Right ventricle myocardium inferior (tissue), 1 donor: Measurements from ENCODE around the gene QRFP. TPM values are rescaled to one million over a fixed set of nuclear protein-coding genes. Genes with fewer than 3 reads are reported as not detected.

Experiments used
- ATAC-seq: fragments of 200-7000 bp; cut with Tn5 transposase; one replicate; pipeline ENCODE4 v1.9.1; 2020; ENCODE audit warnings: mild to moderate bottlenecking, moderate library complexity
- DNase-seq: peaks from one replicate; pipeline ENCODE4 v3.0.0; 2021; ENCODE audit errors: missing footprints
- intact Hi-C: fragments of 100-400 bp; cut with DNase I; formaldehyde crosslinking; loops from one replicate; pipeline ENCODE4 v1.11.0; 2022
- long read RNA-seq: library from polyadenylated mRNA; unstranded; transcript quantifications from one replicate; pipeline ENCODE4 v2.0.0, GENCODE V29; 2021
- total RNA-seq: library from RNA; stranded (reverse); fragmentation: NEBNext Ultra II Directional; extraction: Animal tissue kit (Norgen Biotek cat#: 25700); gene quantifications from one replicate; pipeline ENCODE4 v1.2.1, GENCODE V29; 2021
- donor health status: DM: no; HTN: yes; CAD: no; lungs with severe emphysema.

Gene QRFP
- total RNA-seq, result not detected
- long read RNA-seq, result 0 reads

- intact Hi-C loops, result no loop called here
- DNase-seq (peak; percentile 44), ATAC-seq (no peak)
These were observed at the start of gene QRFP for GRCh38 chr9:130896233-130897014. TSS of gene QRFP (minus strand) at chr9:130896812. CDS start at chr9:130893838, 2,974 bp downstream.

GRCh38 chr9:130945173-130945572 lies 48.6 kb upstream of the QRFP start:
- intact Hi-C loops, result no loop called here
- ATAC-seq, result no peak
- DNase-seq, result peak; percentile 0

GRCh38 chr9:130944510-130945058 lies 48.0 kb upstream of the QRFP start:
- ATAC-seq (no peak), DNase-seq (no peak)
- intact Hi-C loops, result loop anchor here (5.0 kb wide), 1 partner anchor 53 kb away; no protein-coding TSS in a partner anchor

GRCh38 chr9:130943777-130944176 lies 47.2 kb upstream of the QRFP start:
- ATAC-seq, result no peak
- intact Hi-C loops, result loop anchor here (5.0 kb wide), 1 partner anchor 54 kb away; no protein-coding TSS in a partner anchor
- peak; percentile 22 for DNase-seq

GRCh38 chr9:130943221-130943620 lies 46.6 kb upstream of the QRFP start:
- no peak for ATAC-seq
- DNase-seq, result peak; percentile 46
- intact Hi-C loops, result loop anchor here (5.0 kb wide), 1 partner anchor 54 kb away; no protein-coding TSS in a partner anchor

GRCh38 chr9:130942679-130943078 lies 46.1 kb upstream of the QRFP start:
- DNase-seq, result no peak
- intact Hi-C loops, result loop anchor here (5.0 kb wide), 1 partner anchor 55 kb away; no protein-coding TSS in a partner anchor
- ATAC-seq, result no peak

GRCh38 chr9:130942084-130942483 lies 45.5 kb upstream of the QRFP start:
- ATAC-seq (no peak), DNase-seq (no peak)
- intact Hi-C loops, result loop anchor here (5.0 kb wide), 1 partner anchor 55 kb away; no protein-coding TSS in a partner anchor

GRCh38 chr9:130940693-130941576 lies 44.3 kb upstream of the QRFP start:
- DNase-seq (peak; percentile 83), ATAC-seq (peak; percentile 64)
- intact Hi-C loops, result loop anchor here (2.0 to 5.0 kb wide), 2 partner anchors 56 to 74 kb away; no protein-coding TSS in a partner anchor

GRCh38 chr9:130940027-130940549 lies 43.5 kb upstream of the QRFP start:
- ATAC-seq, result no peak
- intact Hi-C loops, result loop anchor here (2.0 to 5.0 kb wide), 2 partner anchors 57 to 73 kb away; no protein-coding TSS in a partner anchor
- DNase-seq, result peak; percentile 51

GRCh38 chr9:130939405-130940026 lies 42.9 kb upstream of the QRFP start:
- intact Hi-C loops, result loop anchor here (2.0 to 10.0 kb wide), 4 partner anchors 58 to 231 kb away; no protein-coding TSS in a partner anchor
- ATAC-seq, result no peak
- peak; percentile 20 for DNase-seq

GRCh38 chr9:130938652-130939404 lies 42.2 kb upstream of the QRFP start, which contains the start of gene FIBCD1:
TSS of gene FIBCD1 (minus strand) at chr9:130939247. CDS start at chr9:130938607, 640 bp downstream.
- DNase-seq (peak; percentile 45), ATAC-seq (no peak)
- intact Hi-C loops, result loop anchor here (2.0 to 10.0 kb wide), 2 partner anchors 106 to 230 kb away; no protein-coding TSS in a partner anchor

GRCh38 chr9:130938184-130938651 lies 41.6 kb upstream of the QRFP start:
- DNase-seq (peak; percentile 55), ATAC-seq (no peak)
- intact Hi-C loops, result loop anchor here (2.0 to 10.0 kb wide), 2 partner anchors 107 to 229 kb away; no protein-coding TSS in a partner anchor

- no peak for ATAC-seq
- DNase-seq, result peak; percentile 37
- intact Hi-C loops, result loop anchor here (2.0 to 10.0 kb wide), 2 partner anchors 107 to 229 kb away; no protein-coding TSS in a partner anchor
These were observed 40.8 kb upstream of the QRFP start for GRCh38 chr9:130937146-130938076.

- DNase-seq, result peak; percentile 76
- ATAC-seq, result no peak
- intact Hi-C loops, result loop anchor here (10.0 kb wide), 1 partner anchor 108 kb away; no protein-coding TSS in a partner anchor
These were observed 39.9 kb upstream of the QRFP start for GRCh38 chr9:130936285-130937117.
